Rectal smooth muscle tissue (tissue), 1 donor: Measurements from ENCODE around the gene SCAF4.

ENCODE experiments used
- H3K27ac ChIP-seq: one replicate; pipeline ENCODE4 v1.7.0; 2013; ENCODE audit warnings: low read depth, low read length, inconsistent platforms
- H3K27me3 ChIP-seq: one replicate; pipeline ENCODE4 v1.7.0; 2013; ENCODE audit warnings: low read length; ENCODE audit not compliant: control insufficient read depth, insufficient read depth
- H3K36me3 ChIP-seq: one replicate; pipeline ENCODE4 v1.7.0; 2013; ENCODE audit warnings: low read length; ENCODE audit not compliant: control insufficient read depth, insufficient read depth
- H3K4me1 ChIP-seq: one replicate; pipeline ENCODE4 v1.7.0; 2013; ENCODE audit warnings: low read length; ENCODE audit not compliant: control insufficient read depth, insufficient read depth
- H3K4me3 ChIP-seq: one replicate; pipeline ENCODE4 v1.7.0; 2013; ENCODE audit warnings: low read length
- H3K9ac ChIP-seq: one replicate; pipeline ENCODE4 v1.7.0; 2013; ENCODE audit warnings: low read length

SCAF4 gene

GRCh38 chr21:31732597-31733550, 956 bp upstream of the SCAF4 start:
- peak overlapping the region; percentile 83 for H3K4me3 ChIP-seq
- H3K27me3 ChIP-seq = no peaks in the 10 kb centered on the region
- H3K27ac ChIP-seq = peak overlapping the region; percentile 83
- peak overlapping the region; percentile 76 for H3K9ac ChIP-seq
- no peaks in the 10 kb centered on the region for H3K36me3 ChIP-seq
- peaks cover 17% of the 10 kb centered on the region for H3K4me1 ChIP-seq

GRCh38 chr21:31731056-31731856, 662 bp downstream of the SCAF4 start:
- Histone ChIP-seq H3K4me1 (peaks cover 17% of the 10 kb centered on the region), H3K9ac (peak overlapping the region; percentile 75), H3K4me3 (peak overlapping the region; percentile 73)

DNA sequence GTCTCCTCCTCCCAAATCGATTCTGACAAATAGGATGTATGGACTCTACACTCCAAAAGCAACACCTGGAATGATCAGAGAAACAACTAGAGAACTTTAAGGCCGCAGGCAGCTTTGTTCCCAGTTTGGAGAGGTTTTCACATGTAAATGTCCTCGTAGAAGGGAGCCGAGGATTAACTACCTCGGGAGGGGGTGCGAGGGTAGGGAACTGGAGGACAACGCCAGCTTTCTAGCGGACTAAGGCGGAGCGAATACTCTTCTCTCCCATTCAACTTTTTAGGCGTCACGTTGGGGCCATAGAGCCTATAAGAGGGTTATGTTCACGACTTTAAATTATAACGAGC, 1.2 kb downstream of the SCAF4 start:
- peaks cover 17% of the 10 kb centered on the region for H3K4me1 ChIP-seq
- no peaks in the 10 kb centered on the region for H3K27me3 ChIP-seq
- H3K36me3 ChIP-seq = no peaks in the 10 kb centered on the region
- H3K9ac ChIP-seq = peak overlapping the region; percentile 55
- H3K27ac ChIP-seq = peak overlapping the region; percentile 94
- H3K4me3 ChIP-seq = peak overlapping the region; percentile 73

More at GRCh38 chr21:31731056-31731856, 662 bp downstream of the SCAF4 start:
- Histone ChIP-seq H3K36me3 (no peaks in the 10 kb centered on the region), H3K27me3 (no peaks in the 10 kb centered on the region), H3K27ac (peak overlapping the region; percentile 94)

GRCh38 chr21:31729622-31730343, 2.1 kb downstream of the SCAF4 start:
- Histone ChIP-seq H3K9ac (no peak overlapping the region), H3K4me1 (peaks cover 17% of the 10 kb centered on the region), H3K4me3 (peak overlapping the region; percentile 73), H3K36me3 (no peaks in the 10 kb centered on the region), H3K27ac (no peak overlapping the region), H3K27me3 (no peaks in the 10 kb centered on the region)

DNA sequence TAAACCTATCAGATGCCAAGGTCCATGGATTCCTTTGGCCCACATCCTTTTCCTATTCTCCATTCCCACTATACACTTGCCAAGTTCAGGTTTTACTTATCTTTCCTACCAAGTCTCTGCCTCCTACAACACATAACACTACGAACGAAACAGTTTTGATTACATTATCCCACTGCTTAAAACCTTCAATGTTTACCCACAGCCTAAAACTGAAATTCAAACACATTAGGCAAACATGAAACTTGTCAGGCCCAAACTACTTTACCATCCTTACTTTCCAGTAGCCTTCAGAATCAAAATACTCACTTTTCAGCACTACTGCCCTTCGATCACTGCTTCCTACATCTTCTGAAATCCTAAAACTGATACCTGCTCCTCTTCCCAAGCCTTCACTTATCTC, 3.0 kb downstream of the SCAF4 start:
- H3K27me3 ChIP-seq = no peaks in the 10 kb centered on the region
- no peak overlapping the region for H3K9ac ChIP-seq
- no peaks in the 10 kb centered on the region for H3K36me3 ChIP-seq
- peaks cover 17% of the 10 kb centered on the region for H3K4me1 ChIP-seq
- no peak overlapping the region for H3K27ac ChIP-seq
- no peak overlapping the region for H3K4me3 ChIP-seq

DNA sequence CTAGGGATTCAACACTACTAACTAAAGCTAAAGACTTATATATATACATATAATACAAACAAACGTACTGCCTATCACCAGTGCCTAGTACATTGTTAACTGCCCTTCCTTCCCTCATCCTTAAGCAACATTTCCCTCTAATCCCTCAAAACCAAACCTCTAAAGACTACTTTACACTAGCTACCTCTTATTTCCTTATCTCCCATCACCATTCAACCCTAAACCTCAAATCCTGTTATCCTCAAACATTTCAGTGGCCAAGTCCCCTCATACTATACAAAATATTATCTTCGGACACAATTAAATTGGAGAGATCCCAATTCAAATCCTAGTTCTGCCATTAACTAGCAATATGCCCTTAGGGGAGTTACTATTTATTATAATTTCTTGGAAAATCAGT, 3.7 kb downstream of the SCAF4 start:
- Histone ChIP-seq H3K4me1 (peaks cover 17% of the 10 kb centered on the region), H3K27me3 (no peaks in the 10 kb centered on the region)

DNA sequence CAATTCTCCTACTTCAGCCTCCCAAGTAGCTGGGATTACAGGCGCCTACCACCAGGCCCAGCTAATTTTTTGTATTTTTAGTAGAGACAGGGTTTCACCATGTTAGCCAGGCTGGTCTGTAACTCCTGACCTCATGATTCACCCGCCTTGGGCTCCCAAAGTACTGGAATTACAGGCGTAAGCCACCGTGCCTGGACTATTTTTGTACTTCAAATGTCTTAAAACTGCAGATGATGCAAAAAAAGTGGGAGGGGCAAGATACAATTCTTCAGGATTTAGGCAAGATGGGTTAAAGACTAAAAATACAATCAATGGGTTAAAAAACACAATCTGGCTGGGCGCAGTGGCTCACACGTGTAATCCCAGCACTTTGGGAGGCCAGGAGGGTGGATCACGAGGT, 4.7 kb downstream of the SCAF4 start:
- Histone ChIP-seq H3K27ac (no peak overlapping the region), H3K4me1 (peaks cover 10% of the 10 kb centered on the region), H3K4me3 (no peak overlapping the region), H3K27me3 (no peaks in the 10 kb centered on the region), H3K36me3 (no peaks in the 10 kb centered on the region), H3K9ac (no peak overlapping the region)

More for the DNA sequence above, 3.7 kb downstream of the SCAF4 start:
- Histone ChIP-seq H3K27ac (no peak overlapping the region), H3K36me3 (no peaks in the 10 kb centered on the region), H3K9ac (no peak overlapping the region), H3K4me3 (no peak overlapping the region)

DNA sequence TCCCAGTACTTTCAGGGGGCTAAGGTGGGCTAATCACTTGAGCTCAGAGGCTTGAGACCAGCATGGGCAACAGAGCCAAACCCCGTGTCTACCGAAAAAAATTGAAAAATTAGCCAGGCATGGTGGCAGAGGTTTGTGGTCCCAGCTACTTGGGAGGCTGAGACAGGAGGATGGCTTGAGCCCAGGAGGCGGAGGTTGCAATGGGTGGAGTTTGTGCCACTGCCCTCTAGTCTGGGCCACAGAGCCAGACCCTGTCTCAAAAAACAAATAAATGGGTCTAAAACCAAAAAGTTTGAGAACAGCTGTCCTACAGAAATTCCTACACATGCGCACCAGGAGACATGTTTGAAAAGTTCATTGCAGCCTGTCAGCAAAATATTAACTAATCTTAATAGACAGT, 5.5 kb downstream of the SCAF4 start:
- Histone ChIP-seq H3K36me3 (no peaks in the 10 kb centered on the region), H3K4me3 (no peak overlapping the region), H3K4me1 (peaks cover 10% of the 10 kb centered on the region), H3K27me3 (no peaks in the 10 kb centered on the region), H3K27ac (no peak overlapping the region), H3K9ac (no peak overlapping the region)

GRCh38 chr21:31725202-31725839, 6.6 kb downstream of the SCAF4 start:
- no peak overlapping the region for H3K9ac ChIP-seq
- no peak overlapping the region for H3K27ac ChIP-seq
- H3K4me3 ChIP-seq = no peak overlapping the region
- no peaks in the 10 kb centered on the region for H3K27me3 ChIP-seq
- H3K36me3 ChIP-seq = no peaks in the 10 kb centered on the region
- H3K4me1 ChIP-seq = peaks cover 8% of the 10 kb centered on the region

GRCh38 chr21:31724552-31724951, 7.4 kb downstream of the SCAF4 start:
- no peak overlapping the region for H3K27ac ChIP-seq
- H3K4me3 ChIP-seq = no peak overlapping the region
- no peak overlapping the region for H3K9ac ChIP-seq
- H3K4me1 ChIP-seq = peaks cover 4% of the 10 kb centered on the region
- no peaks in the 10 kb centered on the region for H3K36me3 ChIP-seq
- H3K27me3 ChIP-seq = no peaks in the 10 kb centered on the region

DNA sequence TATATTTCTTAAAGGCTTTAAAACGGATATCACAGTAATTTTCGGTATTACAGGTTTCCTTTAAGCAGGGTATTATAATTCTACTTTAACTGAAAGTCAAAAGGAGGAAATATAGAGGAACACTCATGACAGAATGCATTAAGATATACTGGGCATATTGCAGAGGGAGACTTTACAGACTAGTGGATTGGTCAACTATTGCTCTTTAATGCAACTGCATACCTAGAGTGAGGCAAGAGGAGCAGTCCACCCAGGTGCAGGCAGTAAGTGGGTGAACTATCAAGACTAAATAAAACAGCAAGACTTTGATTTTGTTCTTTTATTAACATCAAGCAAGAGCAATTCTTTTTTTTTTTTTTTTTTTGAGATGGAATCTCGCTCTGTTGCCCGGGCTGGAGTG, 10.5 kb downstream of the SCAF4 start:
- Histone ChIP-seq H3K4me3 (no peak overlapping the region), H3K36me3 (no peaks in the 10 kb centered on the region), H3K9ac (no peak overlapping the region), H3K27ac (no peak overlapping the region), H3K4me1 (peaks cover 3% of the 10 kb centered on the region), H3K27me3 (no peaks in the 10 kb centered on the region)

DNA sequence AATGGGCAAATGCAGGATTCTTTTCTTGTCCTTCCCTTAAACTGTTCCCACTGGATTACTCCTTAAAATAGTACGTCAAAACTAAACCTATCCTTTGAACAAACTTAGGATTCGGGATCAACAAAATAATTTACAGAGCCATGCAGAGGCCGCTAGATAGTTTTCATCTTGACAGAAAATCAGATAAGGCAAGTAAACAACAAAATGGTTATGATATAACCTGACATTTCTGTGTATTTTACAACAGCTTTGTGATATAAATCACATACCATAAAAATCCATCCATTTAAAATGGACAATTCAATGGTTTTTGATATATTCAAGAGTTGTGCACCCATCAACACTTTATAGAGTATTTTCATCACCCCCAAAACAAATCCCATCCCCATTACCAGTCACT, 11.2 kb downstream of the SCAF4 start:
- Histone ChIP-seq H3K4me1 (peaks cover 3% of the 10 kb centered on the region), H3K36me3 (no peaks in the 10 kb centered on the region), H3K9ac (no peak overlapping the region), H3K27ac (no peak overlapping the region), H3K4me3 (no peak overlapping the region), H3K27me3 (no peaks in the 10 kb centered on the region)
